Measurements from ENCODE around the gene DTD2. TPM values are rescaled to one million over a fixed set of nuclear protein-coding genes. Genes with fewer than 3 reads are reported as not detected.

Gene DTD2
- total and polyA plus RNA-seq, 2 of the 4 experiments (the other 2 are of a cell fraction): 16.9 to 24.9 TPM

DNA sequence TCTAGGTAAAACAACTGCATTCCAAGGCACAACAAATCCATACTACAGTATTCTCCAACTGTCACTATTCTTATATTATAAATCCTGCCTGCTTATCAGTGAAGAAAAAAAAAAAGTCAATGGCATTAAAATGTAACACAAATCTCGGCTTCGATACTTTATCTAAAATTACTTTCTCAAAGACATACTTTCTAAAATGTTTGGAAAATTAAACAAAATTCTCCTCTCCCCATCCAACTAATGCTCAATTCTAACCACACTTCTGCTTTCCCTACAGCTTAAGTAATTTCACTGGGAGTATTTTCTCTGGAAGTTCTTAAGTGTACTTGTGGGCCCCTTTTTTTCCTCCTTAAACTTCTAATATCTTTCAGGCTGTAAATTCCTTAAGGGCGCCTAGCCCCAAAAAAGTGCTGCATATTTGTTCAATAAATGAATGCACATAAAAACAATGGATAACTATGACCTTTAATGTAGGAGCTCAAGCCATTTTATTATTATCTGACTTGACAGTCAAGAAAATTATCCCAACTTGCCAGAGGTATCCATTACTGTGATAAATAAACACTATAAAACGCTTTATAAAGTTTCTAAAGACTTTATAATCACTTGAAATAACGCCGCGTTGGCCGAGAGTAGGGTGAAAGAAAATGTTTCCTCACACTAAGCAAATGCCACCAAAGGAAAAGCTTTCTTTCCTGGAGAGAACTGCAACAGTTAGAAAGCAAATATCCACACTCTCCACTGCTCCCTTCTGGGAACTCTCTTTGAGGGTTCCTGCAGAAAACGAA is 37.9 kb downstream of the DTD2 start:
- Histone ChIP-seq H2BK15ac (ENCODE audit: low read depth, low read length) (no peak overlapping the region), H4K8ac (ENCODE audit: low read depth in 2 of 2, low read length in 2 of 2) (peak overlapping the region; percentile 20 to 27; a peak in 2 of 4 replicates), H4K20me1 (ENCODE audit: insufficient read depth, low read length) (peaks cover 6% of the 10 kb centered on the region; the same call in 1 of the 2 replicates), H2AFZ (replicated peaks; ENCODE audit: low read length, poor library complexity) (peak overlapping the region; percentile 92), H3K4me1 (ENCODE audit: control insufficient read depth, insufficient read depth, low read length) (peaks cover 2% of the 10 kb centered on the region; the same call in 1 of the 2 replicates), H4K5ac (ENCODE audit: low read depth, low read length) (no peak overlapping the region; the same call in 1 of the 2 replicates), H3K27me3 (ENCODE audit: control insufficient read depth, insufficient read depth, low read length) (no peaks in the 10 kb centered on the region), H4K91ac (ENCODE audit: insufficient read depth, low read depth, low read length) (no peak overlapping the region), H3K79me1 (ENCODE audit: low read depth in 1 of 2, low read length in 2 of 2) (peaks cover 0 to 26% of the 10 kb centered on the region in 2 experiments; a peak in 2 of 4 replicates), H3K9ac (ENCODE audit: low read depth, low read length) (peak overlapping the region; percentile 83), H2BK5ac (ENCODE audit: low read depth, low read length, poor library complexity, severe bottlenecking) (peak overlapping the region; percentile 61), H3K14ac (replicated peaks; ENCODE audit: low read depth, low read length) (peak overlapping the region; percentile 78), H2BK20ac (ENCODE audit: low read depth, low read length) (no peak overlapping the region), H2AK5ac (ENCODE audit: low read depth, low read length) (no peak overlapping the region), H3K18ac (ENCODE audit: low read depth, low read length) (peak overlapping the region; percentile 36; the same call in 1 of the 2 replicates), H3K4me2 (ENCODE audit: low read depth, low read length) (peak overlapping the region; percentile 84), H2AK9ac (replicated peaks; ENCODE audit: low read depth, low read length, poor library complexity) (peak overlapping the region; percentile 66), H3K27ac (ENCODE audit: insufficient read depth, low read length) (peak overlapping the region; percentile 70; the same call in 1 of the 2 replicates), H3K4ac (ENCODE audit: low read depth, low read length) (peak overlapping the region; percentile 59; the same call in 1 of the 2 replicates), H3K36me3 (ENCODE audit: control insufficient read depth, insufficient read depth, low read length) (no peaks in the 10 kb centered on the region), H3K4me3 (ENCODE audit: insufficient read depth, low read depth, low read length) (peak overlapping the region; percentile 94), H3K56ac (ENCODE audit: extremely low read depth, insufficient read depth, low read length) (peak overlapping the region; percentile 83; the same call in 1 of the 2 replicates), H3K23ac (ENCODE audit: low read depth, low read length) (peak overlapping the region; percentile 91; the same call in 1 of the 2 replicates), H2BK120ac (ENCODE audit: low read depth, low read length) (no peak overlapping the region), H3K9me3 (ENCODE audit: control insufficient read depth, insufficient read depth, low read length) (no peaks in the 10 kb centered on the region), H3K9me1 (ENCODE audit: insufficient read depth, low read length) (no peaks in the 10 kb centered on the region)
- intact Hi-C loops (cut with micrococcal nuclease): no loop called here
- BruUV-seq (replicated peaks): no TSS peak
- in situ Hi-C loops (cut with MboI; ENCODE audit: low sequenced_read_pairs): no loop called here
- POLR2A ChIA-PET (ENCODE audit: unreplicated experiment): no interaction called here
- DNase-seq: no peak
- ATAC-seq (ENCODE audit: low read depth): no peak
- TF ChIP-seq FOS (IDR thresholded peaks at IDR 0.05; ENCODE audit: low read depth, low read length) (no peak), SMC3 (IDR thresholded peaks at IDR 0.05; ENCODE audit: low read depth, low read length) (no peak), MXI1 (IDR thresholded peaks at IDR 0.05; ENCODE audit: borderline replicate concordance, low read depth, low read length) (no peak), BHLHE40 (IDR thresholded peaks at IDR 0.05; ENCODE audit: low read depth, low read length) (no peak), CHD1 (IDR thresholded peaks at IDR 0.05; ENCODE audit: low read depth, low read length) (no peak), CEBPB (IDR thresholded peaks at IDR 0.05; ENCODE audit: low read depth, low read length) (no peak), RFX5 (IDR thresholded peaks at IDR 0.05; ENCODE audit: low read depth, low read length) (no peak)
- TF ChIP-seq, protein P1, sequence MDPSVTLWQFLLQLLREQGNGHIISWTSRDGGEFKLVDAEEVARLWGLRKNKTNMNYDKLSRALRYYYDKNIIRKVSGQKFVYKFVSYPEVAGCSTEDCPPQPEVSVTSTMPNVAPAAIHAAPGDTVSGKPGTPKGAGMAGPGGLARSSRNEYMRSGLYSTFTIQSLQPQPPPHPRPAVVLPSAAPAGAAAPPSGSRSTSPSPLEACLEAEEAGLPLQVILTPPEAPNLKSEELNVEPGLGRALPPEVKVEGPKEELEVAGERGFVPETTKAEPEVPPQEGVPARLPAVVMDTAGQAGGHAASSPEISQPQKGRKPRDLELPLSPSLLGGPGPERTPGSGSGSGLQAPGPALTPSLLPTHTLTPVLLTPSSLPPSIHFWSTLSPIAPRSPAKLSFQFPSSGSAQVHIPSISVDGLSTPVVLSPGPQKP (IDR thresholded peaks at IDR 0.05; ENCODE audit: borderline replicate concordance, low read depth, low read length): no peak
- dilution Hi-C loops (cut with HindIII; ENCODE audit: low sequenced_read_pairs, unreplicated experiment): no loop called here
- 0% methylated on average over 1 of the region's 9 CpGs; no CpG with 5 or more reads in 1 of the 2 experiments for WGBS, 2 experiments (ENCODE audit: extremely low coverage in 2 of 2, insufficient read length in 1 of 2)
- CTCF ChIA-PET: interaction anchor here (1.7 kb wide), 1 partner anchor 35 kb away, joined by 3 read pairs; no protein-coding TSS in a partner anchor
